AG09319 (cell line): ENCODE data around the gene NUP42.
"Not testable (repeated sequence)": the region's sequence is repeated elsewhere in the genome, so short reads cannot be mapped to it uniquely, and the experiment has no call there.

Experiments used
- DNase-seq: peaks from one replicate; pipeline ENCODE4 v3.0.0-alpha.2; 2010; ENCODE audit warnings: low read depth; ENCODE audit errors: extremely low read depth
- TF ChIP-seq, protein P1 (sequence below): IDR thresholded peaks from 2 replicates; pipeline ENCODE4 v1.5.1; 2011; ENCODE audit warnings: low read depth, mild to moderate bottlenecking, inconsistent platforms, low read length, moderate library complexity

Gene NUP42

DNA sequence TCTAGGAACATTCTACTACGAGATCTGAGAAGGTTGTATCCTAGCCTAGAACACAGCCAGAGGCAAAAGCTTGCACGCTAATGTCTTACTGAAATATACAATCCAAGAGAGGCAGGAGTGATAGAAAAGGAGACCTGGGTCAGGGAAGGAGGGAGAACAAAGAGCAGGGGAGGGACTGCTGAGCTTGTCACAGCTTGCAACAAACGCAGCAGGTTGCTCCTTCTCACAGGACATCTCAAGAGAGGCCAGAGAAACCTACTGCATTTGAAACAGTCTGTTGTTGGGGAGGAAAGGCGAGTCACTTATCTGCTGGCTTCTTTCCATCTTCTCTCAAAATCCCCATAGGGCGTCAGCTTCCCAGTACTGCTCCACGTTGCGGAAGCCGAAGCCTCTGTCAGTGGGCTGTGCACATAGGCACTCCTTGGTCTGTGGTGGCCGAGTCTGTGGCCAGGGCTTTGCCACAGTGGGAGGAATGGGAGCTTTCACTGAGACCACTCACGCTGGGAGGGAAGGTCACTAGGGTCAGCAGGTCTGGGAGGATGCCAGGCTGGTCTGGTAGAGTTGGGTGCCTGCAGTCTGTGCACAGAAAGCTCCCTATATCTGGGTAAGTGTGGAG lies 39.0 kb downstream of the NUP42 start:
- DNase-seq = no peak
- TF ChIP-seq, protein P1, sequence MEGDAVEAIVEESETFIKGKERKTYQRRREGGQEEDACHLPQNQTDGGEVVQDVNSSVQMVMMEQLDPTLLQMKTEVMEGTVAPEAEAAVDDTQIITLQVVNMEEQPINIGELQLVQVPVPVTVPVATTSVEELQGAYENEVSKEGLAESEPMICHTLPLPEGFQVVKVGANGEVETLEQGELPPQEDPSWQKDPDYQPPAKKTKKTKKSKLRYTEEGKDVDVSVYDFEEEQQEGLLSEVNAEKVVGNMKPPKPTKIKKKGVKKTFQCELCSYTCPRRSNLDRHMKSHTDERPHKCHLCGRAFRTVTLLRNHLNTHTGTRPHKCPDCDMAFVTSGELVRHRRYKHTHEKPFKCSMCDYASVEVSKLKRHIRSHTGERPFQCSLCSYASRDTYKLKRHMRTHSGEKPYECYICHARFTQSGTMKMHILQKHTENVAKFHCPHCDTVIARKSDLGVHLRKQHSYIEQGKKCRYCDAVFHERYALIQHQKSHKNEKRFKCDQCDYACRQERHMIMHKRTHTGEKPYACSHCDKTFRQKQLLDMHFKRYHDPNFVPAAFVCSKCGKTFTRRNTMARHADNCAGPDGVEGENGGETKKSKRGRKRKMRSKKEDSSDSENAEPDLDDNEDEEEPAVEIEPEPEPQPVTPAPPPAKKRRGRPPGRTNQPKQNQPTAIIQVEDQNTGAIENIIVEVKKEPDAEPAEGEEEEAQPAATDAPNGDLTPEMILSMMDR = no peak

DNA sequence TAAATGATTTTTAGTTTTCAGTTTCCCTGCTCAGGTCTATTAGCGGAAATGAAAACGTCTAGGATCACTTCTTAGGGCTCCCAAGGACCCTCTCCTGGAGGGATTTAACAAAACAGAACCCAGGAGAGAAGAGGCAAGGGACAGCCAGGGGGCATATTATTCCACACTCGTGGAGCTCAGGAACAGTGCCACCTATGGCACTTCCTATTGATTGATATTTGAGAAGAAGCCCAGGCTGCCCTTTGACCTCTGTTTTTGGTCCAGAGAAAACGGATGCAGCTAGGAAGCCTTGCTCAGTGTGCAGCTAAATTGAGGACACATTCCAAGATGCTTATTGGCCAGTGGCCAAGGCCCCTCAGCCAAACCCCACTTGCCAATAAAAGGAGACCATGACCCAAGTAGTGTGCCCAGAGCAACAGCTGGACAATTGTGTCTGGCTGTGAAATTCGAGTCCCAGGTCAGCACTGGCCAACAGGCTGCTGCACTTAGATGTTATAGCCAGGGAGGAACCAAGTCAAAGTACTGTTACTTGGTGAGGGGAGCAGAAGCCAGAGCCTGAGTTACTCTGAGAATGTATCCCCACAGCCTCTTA lies 40.7 kb downstream of the NUP42 start:
- no peak for DNase-seq
- TF ChIP-seq, protein P1 = no peak

DNA sequence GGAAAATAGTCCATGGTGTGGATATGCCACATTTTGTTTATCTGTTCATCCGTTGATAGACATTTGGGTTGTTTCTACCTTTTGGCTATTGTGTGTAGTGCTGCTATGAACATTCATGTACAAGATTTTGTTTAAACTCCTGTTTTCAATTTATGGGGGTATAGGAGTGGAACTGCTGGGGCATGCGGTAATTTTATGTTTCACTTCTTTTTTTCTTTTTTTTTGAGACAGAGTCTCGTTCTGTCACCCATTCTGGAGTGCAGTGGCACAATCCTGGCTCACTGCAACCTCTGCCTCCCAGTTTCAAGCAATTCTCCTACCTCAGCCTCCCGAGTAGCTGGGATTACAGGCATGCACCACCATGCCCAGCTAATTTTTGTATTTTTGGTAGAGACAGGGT lies 42.5 kb downstream of the NUP42 start:
- not testable (repeated sequence) for DNase-seq

DNA sequence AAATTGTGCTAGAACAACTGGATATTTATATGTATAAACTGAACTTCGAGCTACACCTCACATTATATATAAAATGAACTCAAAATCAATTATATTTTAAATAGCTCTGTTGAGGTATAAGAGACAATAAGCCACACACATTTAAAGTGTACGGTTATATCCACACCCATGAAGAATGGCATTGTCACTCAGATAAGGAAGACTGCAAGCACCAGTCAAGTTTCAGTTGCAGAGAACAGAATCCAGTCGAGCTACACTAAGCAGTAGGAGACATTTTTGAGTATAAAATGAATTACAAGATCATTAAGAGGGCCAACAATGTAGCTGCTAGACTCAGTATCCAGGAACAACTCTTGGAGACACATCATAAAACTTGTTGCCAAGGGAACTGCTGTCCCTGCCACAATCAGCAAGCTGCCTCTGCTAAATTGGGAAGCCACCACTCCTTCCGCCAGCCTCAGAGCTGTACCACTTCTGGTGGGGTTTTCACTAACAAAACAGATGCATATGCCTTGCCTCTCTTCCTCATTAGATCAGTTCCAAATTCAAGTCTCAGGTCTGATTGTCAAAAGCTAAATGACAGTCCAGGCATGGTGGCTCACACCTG lies 45.1 kb downstream of the NUP42 start:
- TF ChIP-seq, protein P1 = no peak
- no peak for DNase-seq

DNA sequence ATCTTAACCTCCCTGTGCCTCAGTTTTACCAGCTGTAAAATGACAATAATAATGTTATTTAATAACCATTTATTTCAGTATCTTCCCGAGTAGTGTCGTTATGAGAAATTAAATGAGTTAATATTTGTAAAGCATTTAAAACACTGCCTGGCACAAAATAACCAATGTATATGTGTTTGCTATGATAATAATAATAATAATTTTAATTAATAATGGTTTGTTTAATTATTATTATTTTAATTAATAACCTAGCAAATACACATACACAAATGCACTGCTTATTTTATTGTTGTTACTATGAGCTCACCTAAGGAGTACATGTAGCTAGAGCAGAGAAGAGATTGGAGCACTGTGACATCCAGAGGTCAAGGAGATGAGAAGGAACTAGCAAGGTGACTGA lies 46.6 kb downstream of the NUP42 start:
- TF ChIP-seq, protein P1 = no peak
- DNase-seq = no peak

DNA sequence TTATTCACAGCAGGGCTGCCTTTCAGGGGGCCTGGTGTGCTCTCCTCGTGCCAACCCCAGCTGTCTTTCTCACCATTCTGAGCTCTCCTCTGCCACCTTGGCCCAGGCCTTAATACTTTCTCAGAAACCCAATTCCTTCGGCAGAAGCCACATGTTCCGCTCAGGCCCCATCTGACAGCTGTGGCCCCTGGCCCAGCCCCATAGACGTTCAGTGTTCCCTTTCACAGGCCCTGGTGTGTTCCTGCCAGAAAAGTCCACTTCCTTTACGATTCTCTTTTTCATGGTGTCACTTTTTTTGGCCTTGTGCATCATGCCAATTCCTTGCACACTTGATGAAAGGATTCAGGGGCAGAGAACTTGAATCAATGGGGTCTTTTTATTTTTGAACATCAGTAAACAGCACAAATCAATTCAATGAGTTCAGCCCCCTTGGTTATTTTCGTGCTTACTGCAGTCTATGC lies 48.8 kb downstream of the NUP42 start:
- no peak for DNase-seq
- TF ChIP-seq, protein P1 = no peak

DNA sequence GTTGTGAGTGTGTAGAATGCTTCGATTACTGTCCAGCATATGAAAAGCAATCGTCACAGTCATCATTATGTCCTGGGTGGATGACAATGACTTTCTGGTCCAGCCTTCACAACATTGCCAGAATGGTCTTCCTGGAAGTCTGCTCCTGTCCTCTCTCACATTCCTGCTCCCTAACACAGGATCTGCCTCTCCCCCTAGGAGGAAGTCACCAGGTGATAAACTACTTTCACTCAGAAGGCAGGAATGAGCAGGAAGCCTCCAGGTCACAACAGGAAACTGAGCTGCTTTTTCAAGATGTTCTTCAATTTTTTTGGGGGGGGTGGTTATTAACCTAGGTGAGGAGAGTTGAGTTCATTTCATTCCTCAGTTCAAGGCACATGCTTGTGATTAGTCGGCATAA lies 51.1 kb downstream of the NUP42 start:
- no peak for DNase-seq
- TF ChIP-seq, protein P1 = no peak
